Neural cell (in vitro differentiated cells): ENCODE data around the gene CREB3L2.

Experiments
- CTCF ChIP-seq: fragments of 450-650 bp; IDR thresholded peaks from 2 replicates; pipeline ENCODE4 v1.5.1; 2014; ENCODE audit warnings: antibody characterized with exemption, mild to moderate bottlenecking, moderate library complexity; ENCODE audit not compliant: poor library complexity, severe bottlenecking
- TAF1 ChIP-seq: IDR thresholded peaks from 2 replicates; pipeline ENCODE4 v1.6.1; 2012; ENCODE audit warnings: low read depth

GRCh38 chr7:138006106-138006505 is 4.2 kb upstream of the CREB3L2 start:
- TF ChIP-seq CTCF: no peak
- TF ChIP-seq TAF1: no peak
